ENCODE measurements around the gene ARHGAP15. TPM values are rescaled to one million over a fixed set of nuclear protein-coding genes. Genes with fewer than 3 reads are reported as not detected.

ARHGAP15 gene
- polyA plus RNA-seq, 2 of the 4 experiments (the other 2 are of a cell fraction) = 0.34 TPM; not detected in 1

GRCh38 chr2:143150287-143150686 lies 21.1 kb downstream of the ARHGAP15 start:
- Histone ChIP-seq H3K9me3 (no peaks in the 10 kb centered on the region), H3K4me2 (no peak overlapping the region), H3K27ac (no peak overlapping the region), H3K4me1 (0 out of 3 replicates have a peak, but pooled peaks cover 3% of the 10 kb centered on the region), H3K4me3 (no peak overlapping the region)
- ATAC-seq = no peak
- ChIA-PET CTCF (no interaction called here), POLR2A (no interaction called here)
- no peak for FAIRE-seq
- DNase-seq (ENCODE audit: low read depth in 1 of 2, low spot score in 1 of 2) = no peak
- TF ChIP-seq FOXS1 (CRISPR knock-in tag; IDR thresholded peaks at IDR 0.05) (no peak), REST (IDR thresholded peaks at IDR 0.05) (no peak), BCL3 (IDR thresholded peaks at IDR 0.05) (no peak), MAZ (IDR thresholded peaks at IDR 0.05; ENCODE audit: borderline replicate concordance, low read depth, low read length) (no peak), CEBPB (IDR thresholded peaks at IDR 0.05) (no peak), BHLHE40 (IDR thresholded peaks at IDR 0.05; ENCODE audit: low read depth, low read length) (no peak), JUN (IDR thresholded peaks at IDR 0.05) (no peak), FOSL2 (IDR thresholded peaks at IDR 0.05) (no peak), FOSL2 (CRISPR knock-in tag; IDR thresholded peaks at IDR 0.05) (no peak), RAD21 (conservative IDR thresholded peaks at IDR 0.05 in 1 of 2, IDR thresholded peaks at IDR 0.05 in 1 of 2) (no peak), ZNF302 (CRISPR knock-in tag; IDR thresholded peaks at IDR 0.05) (no peak), HMGXB4 (CRISPR knock-in tag; IDR thresholded peaks at IDR 0.05; ENCODE audit: borderline replicate concordance) (no peak), POLR2AphosphoS2 (conservative IDR thresholded peaks at IDR 0.05; ENCODE audit: low read length) (no peak), CHD2 (IDR thresholded peaks at IDR 0.05; ENCODE audit: low read length, partially characterized antibody) (no peak)
- 6% methylated on average over 4 of the region's 4 CpGs for WGBS (ENCODE audit: missing lambda C conversion rate)

- CTCF ChIA-PET = no interaction called here
- H3K4me2 ChIP-seq = no peak overlapping the region
- no peaks in the 10 kb centered on the region for H3K9me3 ChIP-seq
- ATAC-seq (no peak), FAIRE-seq (no peak), DNase-seq (ENCODE audit: low read depth in 1 of 2, low spot score in 1 of 2) (no peak)
- 4% methylated on average over 1 of the region's 1 CpG for WGBS (ENCODE audit: missing lambda C conversion rate)
- POLR2A ChIA-PET = no interaction called here
- TF ChIP-seq ZFP36 (IDR thresholded peaks at IDR 0.05; ENCODE audit: borderline replicate concordance, partially characterized antibody) (no peak), MAX (IDR thresholded peaks at IDR 0.05) (no peak), RARB (CRISPR knock-in tag; IDR thresholded peaks at IDR 0.05) (no peak), TFCP2L1 (CRISPR knock-in tag; IDR thresholded peaks at IDR 0.05) (no peak), REST (IDR thresholded peaks at IDR 0.05) (no peak)
- H3K4me3 ChIP-seq = no peak overlapping the region
- H3K4me1 ChIP-seq = 0 out of 3 replicates have a peak, but pooled peaks cover 3% of the 10 kb centered on the region
- H3K27ac ChIP-seq = no peak overlapping the region
Measured at GRCh38 chr2:143151111-143151752, 22.0 kb downstream of the ARHGAP15 start.

All from A549 (cell line).